ENCODE measurements around the gene SCAI.
"Not testable (repeated sequence)": the region's sequence is repeated elsewhere in the genome, so short reads cannot be mapped to it uniquely, and the experiment has no call there.

Gene SCAI

GRCh38 chr9:125180876-125181275 lies 37.5 kb upstream of the SCAI start:
- CTCF ChIA-PET, result interaction anchor here (0.6 kb wide), 1 partner anchor 12 kb away, joined by 3 read pairs; no protein-coding TSS in a partner anchor
- no peak for DNase-seq (ENCODE audit: low spot score)
- H3K27ac ChIP-seq, result no peak overlapping the region
- POLR2A ChIA-PET (ENCODE audit: low non-redundant PET), result no interaction called here
- no peak for TF ChIP-seq CTCF (conservative IDR thresholded peaks at IDR 0.05; ENCODE audit: low read depth)

- DNase-seq (ENCODE audit: low spot score); POLR2A ChIA-PET (ENCODE audit: low non-redundant PET); H3K27ac ChIP-seq; CTCF ChIA-PET: not testable (repeated sequence)
Observed at GRCh38 chr9:125179776-125180175, 36.4 kb upstream of the SCAI start.

- no peak overlapping the region for H3K27ac ChIP-seq
- POLR2A ChIA-PET (ENCODE audit: low non-redundant PET), result no interaction called here
- CTCF ChIA-PET, result interaction anchor here (0.6 kb wide), 1 partner anchor 332 kb away, joined by 3 read pairs; no protein-coding TSS in a partner anchor
- DNase-seq (ENCODE audit: low spot score), result no peak
- no peak for TF ChIP-seq CTCF (conservative IDR thresholded peaks at IDR 0.05; ENCODE audit: low read depth)
Observed at GRCh38 chr9:125177888-125178287, 34.6 kb upstream of the SCAI start.

- ChIA-PET POLR2A (ENCODE audit: low non-redundant PET) (no interaction called here), CTCF (no interaction called here)
- DNase-seq (ENCODE audit: low spot score), result no peak
- no peak for TF ChIP-seq CTCF (conservative IDR thresholded peaks at IDR 0.05; ENCODE audit: low read depth)
- peak overlapping the region; percentile 28 for H3K27ac ChIP-seq
Observed at GRCh38 chr9:125176636-125177035, 33.3 kb upstream of the SCAI start.

GRCh38 chr9:125172031-125172755 lies 28.9 kb upstream of the SCAI start:
- DNase-seq (ENCODE audit: low spot score), result no peak
- no peak for TF ChIP-seq CTCF (conservative IDR thresholded peaks at IDR 0.05; ENCODE audit: low read depth)
- CTCF ChIA-PET, result no interaction called here
- H3K27ac ChIP-seq, result peak overlapping the region; percentile 37
- POLR2A ChIA-PET (ENCODE audit: low non-redundant PET), result interaction anchor here (0.6 kb wide), 1 partner anchor 29 kb away, joined by 3 read pairs; no protein-coding TSS in a partner anchor

GRCh38 chr9:125169895-125170294 lies 26.6 kb upstream of the SCAI start:
- ChIA-PET CTCF (no interaction called here), POLR2A (ENCODE audit: low non-redundant PET) (no interaction called here)
- H3K27ac ChIP-seq, result no peak overlapping the region
- DNase-seq (ENCODE audit: low spot score), result no peak
- no peak for TF ChIP-seq CTCF (conservative IDR thresholded peaks at IDR 0.05; ENCODE audit: low read depth)

- 0 out of 2 replicates have a peak overlapping the region, but pooled peaks have one; percentile 9 for H3K27ac ChIP-seq
- ChIA-PET CTCF (no interaction called here), POLR2A (ENCODE audit: low non-redundant PET) (interaction anchor here (0.6 kb wide), 1 partner anchor 103 kb away, joined by 5 read pairs; no protein-coding TSS in a partner anchor)
- no peak for TF ChIP-seq CTCF (conservative IDR thresholded peaks at IDR 0.05; ENCODE audit: low read depth)
- no peak for DNase-seq (ENCODE audit: low spot score)
Observed at GRCh38 chr9:125166762-125167161, 23.4 kb upstream of the SCAI start.

GRCh38 chr9:125162891-125163290 lies 19.6 kb upstream of the SCAI start:
- DNase-seq (ENCODE audit: low spot score); CTCF ChIA-PET; POLR2A ChIA-PET (ENCODE audit: low non-redundant PET): not testable (repeated sequence)
- peak overlapping the region; percentile 39 for H3K27ac ChIP-seq
